D341Med (cell line): ENCODE results near the gene BORCS8.
A peak's percentile ranks its signal among the peaks of the same experiment; 100 is the strongest.
"Not testable (repeated sequence)": the region's sequence is repeated elsewhere in the genome, so short reads cannot be mapped to it uniquely, and the experiment has no call there.

ENCODE experiments used
- DNase-seq: peaks from one replicate; pipeline ENCODE4 v3.0.0; 2012; ENCODE audit warnings: low spot score

Gene BORCS8

GRCh38 chr19:19179548-19180441, 12.2 kb downstream of the BORCS8 start:
- no peak for DNase-seq

DNA sequence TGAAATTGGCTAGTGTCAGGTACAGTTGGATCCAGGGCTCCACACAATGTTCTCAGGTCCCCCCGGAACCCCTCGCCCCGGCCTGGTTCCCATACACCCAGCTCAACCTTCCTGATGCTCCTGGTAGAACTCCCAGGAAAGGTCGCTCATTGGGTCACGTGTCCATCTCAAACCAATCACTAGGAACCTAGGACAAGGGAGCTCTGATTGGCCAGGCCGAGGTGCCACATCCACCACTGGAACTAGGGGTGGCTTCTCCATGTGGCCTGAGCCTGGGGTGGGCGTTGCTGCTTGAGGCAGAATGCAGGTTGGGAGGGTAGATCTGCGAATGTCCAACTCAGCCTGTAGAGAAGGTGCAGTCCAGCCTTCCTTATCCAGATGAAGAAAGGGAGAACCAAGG, 15.0 kb downstream of the BORCS8 start:
- no peak for DNase-seq

GRCh38 chr19:19173243-19173642, 18.7 kb downstream of the BORCS8 start:
- DNase-seq = not testable (repeated sequence)

- DNase-seq = no peak
Measured at GRCh38 chr19:19171821-19172532, 20.0 kb downstream of the BORCS8 start.

DNA sequence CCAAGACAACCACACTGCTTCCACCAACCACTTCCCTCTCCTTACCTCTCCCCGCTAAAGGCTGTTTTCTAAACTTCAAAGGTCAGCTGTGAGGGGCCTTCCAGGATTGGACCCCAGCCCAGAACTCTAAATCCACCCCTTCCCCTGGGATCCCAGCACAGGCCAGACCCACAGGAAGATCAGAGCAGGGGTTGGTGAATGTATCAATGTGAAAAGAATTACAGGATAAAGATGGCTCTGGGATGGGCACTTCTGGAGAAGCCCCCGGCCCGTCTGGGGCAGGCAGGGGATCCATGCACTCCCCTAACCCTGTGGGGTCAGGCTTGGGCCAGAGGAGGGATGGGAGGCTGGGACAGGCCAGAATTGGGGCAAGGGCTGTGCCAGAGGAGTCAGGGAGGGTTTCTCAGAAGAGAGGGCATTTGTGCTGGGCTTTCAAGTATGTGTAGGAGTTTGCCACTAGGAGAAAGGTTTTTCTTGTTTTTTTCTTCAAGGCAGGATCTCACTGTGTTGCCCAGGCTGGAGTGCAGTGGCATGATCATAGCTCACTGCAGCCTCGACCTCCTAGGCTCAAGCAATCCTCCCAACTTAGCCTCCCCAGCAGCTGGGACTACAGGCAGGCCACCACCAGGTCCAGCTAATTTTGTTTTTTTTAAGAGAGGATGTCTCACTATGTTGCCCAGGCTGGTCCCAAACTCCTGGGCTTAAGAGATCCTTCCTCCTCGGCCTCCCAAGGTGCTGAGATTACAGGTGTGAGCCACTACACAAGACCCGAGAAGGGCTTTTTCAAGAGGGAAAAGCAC, 20.9 kb downstream of the BORCS8 start:
- no peak for DNase-seq

- peak; percentile 98 for DNase-seq
Measured at GRCh38 chr19:19170053-19170872, 21.7 kb downstream of the BORCS8 start, which contains the start of gene MEF2B. TSS of gene MEF2B (minus strand) at chr19:19170263. CDS start at chr19:19150735, 19,528 bp downstream.

DNA sequence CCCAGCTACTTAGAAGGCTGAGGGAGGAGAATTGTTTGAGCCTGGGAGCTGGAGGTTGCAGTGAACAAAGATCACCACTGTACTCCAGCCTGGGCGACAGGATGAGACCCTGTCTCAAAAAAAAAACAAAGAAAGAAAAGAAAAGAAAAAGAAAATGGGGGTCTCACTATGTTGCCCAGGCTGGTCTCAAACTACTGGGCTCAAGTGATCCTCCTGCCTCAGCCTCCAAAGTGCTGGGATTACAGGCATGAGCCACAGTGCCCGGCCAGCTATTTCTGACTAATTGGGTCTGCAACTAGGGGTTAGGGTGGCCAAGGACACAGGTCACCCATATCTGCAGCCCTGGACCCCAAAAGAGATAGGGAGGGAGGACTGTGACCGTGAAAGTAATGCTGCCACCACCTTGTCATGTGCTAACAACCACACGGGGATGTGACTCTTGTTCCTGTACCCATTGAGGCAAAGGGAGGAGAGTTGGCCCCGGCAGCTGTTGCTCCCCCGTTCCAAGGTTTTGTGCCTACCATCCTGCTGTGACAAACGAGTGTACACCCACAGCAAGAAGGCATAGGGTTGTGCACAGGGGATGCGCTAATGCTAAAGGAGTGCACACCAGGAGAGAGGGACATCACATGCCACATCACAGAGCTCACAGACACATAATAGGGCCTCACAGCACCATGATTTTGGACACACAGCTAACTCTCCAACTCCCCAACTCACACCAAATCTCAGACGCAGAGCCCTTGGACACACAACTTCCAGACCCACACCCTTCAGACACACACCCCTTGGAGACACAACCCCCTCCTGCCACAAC, 22.5 kb downstream of the BORCS8 start:
- no peak for DNase-seq

GRCh38 chr19:19167612-19168011, 24.3 kb downstream of the BORCS8 start:
- no peak for DNase-seq

GRCh38 chr19:19165396-19165795, 26.6 kb downstream of the BORCS8 start:
- DNase-seq = no peak

GRCh38 chr19:19162495-19162894, 29.5 kb downstream of the BORCS8 start:
- DNase-seq = no peak

DNA sequence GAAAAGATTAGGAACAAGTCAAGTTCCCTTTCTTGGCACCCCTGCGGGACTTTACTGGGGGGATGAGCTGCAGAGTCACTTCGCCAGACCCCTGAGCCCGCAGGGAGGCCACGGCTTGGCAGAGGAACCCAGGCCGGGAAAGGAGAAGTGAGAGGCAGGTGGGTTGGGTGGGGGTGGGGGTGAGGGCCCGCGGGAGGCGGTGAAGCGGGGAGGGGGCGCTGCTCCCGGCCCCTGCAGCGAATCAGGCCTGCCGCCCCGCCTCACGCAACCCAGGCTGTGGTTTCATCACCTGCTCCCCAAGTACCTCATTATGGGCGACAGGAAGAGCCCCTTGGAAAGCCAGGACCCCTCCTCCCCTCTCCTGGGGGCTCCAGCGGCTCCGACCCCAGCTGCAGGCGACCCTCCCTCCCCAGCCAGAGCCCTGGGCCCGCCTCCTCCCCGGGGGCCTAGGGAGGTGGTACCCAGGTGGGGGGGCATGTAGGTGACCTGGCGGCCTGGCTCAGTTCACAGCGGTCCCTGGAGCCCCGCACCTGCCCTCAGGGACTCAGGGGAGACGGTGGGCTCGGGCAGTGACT, 31.4 kb downstream of the BORCS8 start:
- no peak for DNase-seq

DNA sequence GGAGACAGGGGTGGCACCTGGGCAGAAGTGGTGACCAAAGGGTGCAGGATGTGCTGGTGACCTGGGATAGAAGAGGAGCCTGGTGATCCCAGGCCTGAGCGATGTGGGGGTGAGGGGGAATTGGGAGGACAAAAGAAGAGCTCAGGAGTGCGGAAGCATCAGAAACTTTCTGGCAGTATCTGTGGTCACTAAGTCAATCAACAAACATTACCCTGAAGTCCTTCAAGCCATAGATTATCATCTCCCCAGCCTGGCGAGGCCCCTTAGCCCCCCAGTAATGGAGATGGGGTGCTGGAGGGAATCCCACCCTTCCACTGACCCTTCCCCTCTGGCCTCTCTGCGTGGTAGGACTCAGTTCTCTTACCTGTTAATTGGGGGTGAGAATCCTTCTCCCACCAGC, 32.4 kb downstream of the BORCS8 start:
- no peak for DNase-seq

- no peak for DNase-seq
Measured at GRCh38 chr19:19157808-19158207, 34.1 kb downstream of the BORCS8 start.

DNA sequence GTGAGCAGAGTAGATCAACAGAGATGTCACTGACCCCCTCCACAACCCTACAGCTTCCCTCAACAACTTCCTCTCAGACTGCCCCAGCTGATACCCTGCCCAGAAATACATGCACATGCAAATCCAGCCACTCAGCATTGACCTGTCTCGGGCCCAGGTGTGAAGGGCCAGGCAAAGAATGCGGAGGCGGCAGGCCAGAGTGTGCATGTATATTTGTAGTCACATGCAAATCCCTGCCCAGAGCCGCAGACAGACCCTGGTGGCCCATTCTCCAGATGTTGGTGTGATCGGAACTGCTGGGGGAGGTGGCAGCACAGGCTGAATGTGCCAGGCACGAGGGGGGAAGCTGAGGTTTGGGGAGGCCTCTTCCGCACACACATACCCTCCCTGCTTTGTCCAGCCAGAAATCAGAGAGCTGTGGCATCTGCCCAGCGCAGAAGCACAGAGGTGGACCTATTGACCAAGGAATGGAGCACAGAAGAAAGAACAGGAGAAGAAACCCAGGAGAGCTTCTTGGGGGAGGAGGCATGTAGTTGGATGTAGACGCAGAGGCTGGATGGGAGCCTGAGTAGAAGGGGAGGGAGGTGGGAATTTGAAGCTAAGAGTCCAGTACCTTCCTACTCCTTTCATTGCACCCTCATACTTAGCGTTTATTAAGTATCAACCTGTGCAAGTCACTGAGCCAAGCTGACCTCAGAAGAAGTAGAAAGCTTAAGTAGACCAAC, 36.3 kb downstream of the BORCS8 start:
- no peak for DNase-seq

- no peak for DNase-seq
Measured at GRCh38 chr19:19154768-19155494, 37.0 kb downstream of the BORCS8 start.

GRCh38 chr19:19152668-19153384, 39.1 kb downstream of the BORCS8 start:
- DNase-seq = no peak

DNA sequence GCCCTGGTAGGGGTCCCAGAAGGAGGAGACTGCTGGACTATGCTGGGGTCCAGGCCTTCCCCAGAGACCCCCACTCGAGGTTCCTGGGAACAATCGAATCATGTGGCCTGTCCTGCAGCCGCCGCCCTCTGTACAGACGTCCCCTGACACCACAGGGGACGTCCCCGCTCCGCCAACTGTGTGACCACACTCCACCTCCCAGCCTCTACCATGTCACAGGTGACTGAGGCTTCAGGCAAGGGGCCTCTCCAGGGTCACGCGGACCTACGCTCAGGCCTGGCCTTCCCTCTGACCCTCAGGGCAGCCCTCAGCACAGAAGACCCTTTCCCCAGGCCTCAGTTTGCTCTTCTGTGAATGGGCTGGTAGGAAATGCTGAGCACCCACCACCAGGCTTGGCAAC, 40.5 kb downstream of the BORCS8 start:
- DNase-seq = no peak

GRCh38 chr19:19149435-19149834, 42.5 kb downstream of the BORCS8 start:
- DNase-seq = no peak
